Colonic mucosa (tissue), 4 donors: Measurements from ENCODE around the gene MRPL2. TPM values are rescaled to one million over a fixed set of nuclear protein-coding genes. Genes with fewer than 3 reads are reported as not detected.

Source experiments
- DNase-seq: peaks from one replicate; pipeline ENCODE4 v3.0.0-alpha.2; 2020
- H3K27ac ChIP-seq: fragments of 200-600 bp; one replicate; pipeline ENCODE4 v1.8.0; 2021
- H3K27me3 ChIP-seq: fragments of 200-600 bp; one replicate; pipeline ENCODE4 v1.8.0; 2021
- H3K36me3 ChIP-seq: fragments of 200-600 bp; one replicate; pipeline ENCODE4 v1.8.0; 2021
- H3K4me1 ChIP-seq: fragments of 200-600 bp; one replicate; pipeline ENCODE4 v1.8.0; 2021; ENCODE audit warnings: mild to moderate bottlenecking
- H3K4me3 ChIP-seq: fragments of 200-600 bp; one replicate; pipeline ENCODE4 v1.8.0; 2021
- H3K9ac ChIP-seq, 2 donors: one replicate each; pipeline ENCODE4 v1.7.0; 2013; ENCODE audit warnings: control low read depth in 2 of 2, low read depth in 2 of 2, low read length in 2 of 2
- H3K9me3 ChIP-seq: fragments of 200-600 bp; one replicate; pipeline ENCODE4 v1.8.0; 2021
- intact Hi-C: fragments of 100-400 bp; cut with DNase I; formaldehyde crosslinking; loops from one replicate; pipeline ENCODE4 v1.14.1; 2022
- total RNA-seq, 2 donors: library from RNA; stranded (reverse); fragmentation: NEBNext Ultra II Directional in 1 of 2; extraction: Animal tissue kit (Norgen Biotek cat#: 25700) in 1 of 2; gene quantifications; one replicate each; pipeline ENCODE4 v1.2.1, GENCODE V29; 2021
- TF ChIP-seq, protein P1 (sequence below): fragments of 200-600 bp; IDR thresholded peaks from one replicate; pipeline ENCODE4 v1.8.0; 2022; ENCODE audit warnings: antibody characterized with exemption, mild to moderate bottlenecking
- donor health status: healthy.
- donor health status: DM: no; HTN: no; CAD: no.
- donor health status: DM: no; HTN: no; CAD: no.

MRPL2 gene
- total RNA-seq, 2 donors from 2014 or later: 73.2 to 112 TPM

- Histone ChIP-seq H3K36me3 (no peaks in the 10 kb centered on the region), H3K27ac (peak overlapping the region; percentile 87), H3K9ac (peak overlapping the region; percentile 89 to 92), H3K9me3 (no peaks in the 10 kb centered on the region), H3K4me3 (peak overlapping the region; percentile 84), H3K27me3 (no peaks in the 10 kb centered on the region), H3K4me1 (peaks cover 7% of the 10 kb centered on the region)
- TF ChIP-seq, protein P1, sequence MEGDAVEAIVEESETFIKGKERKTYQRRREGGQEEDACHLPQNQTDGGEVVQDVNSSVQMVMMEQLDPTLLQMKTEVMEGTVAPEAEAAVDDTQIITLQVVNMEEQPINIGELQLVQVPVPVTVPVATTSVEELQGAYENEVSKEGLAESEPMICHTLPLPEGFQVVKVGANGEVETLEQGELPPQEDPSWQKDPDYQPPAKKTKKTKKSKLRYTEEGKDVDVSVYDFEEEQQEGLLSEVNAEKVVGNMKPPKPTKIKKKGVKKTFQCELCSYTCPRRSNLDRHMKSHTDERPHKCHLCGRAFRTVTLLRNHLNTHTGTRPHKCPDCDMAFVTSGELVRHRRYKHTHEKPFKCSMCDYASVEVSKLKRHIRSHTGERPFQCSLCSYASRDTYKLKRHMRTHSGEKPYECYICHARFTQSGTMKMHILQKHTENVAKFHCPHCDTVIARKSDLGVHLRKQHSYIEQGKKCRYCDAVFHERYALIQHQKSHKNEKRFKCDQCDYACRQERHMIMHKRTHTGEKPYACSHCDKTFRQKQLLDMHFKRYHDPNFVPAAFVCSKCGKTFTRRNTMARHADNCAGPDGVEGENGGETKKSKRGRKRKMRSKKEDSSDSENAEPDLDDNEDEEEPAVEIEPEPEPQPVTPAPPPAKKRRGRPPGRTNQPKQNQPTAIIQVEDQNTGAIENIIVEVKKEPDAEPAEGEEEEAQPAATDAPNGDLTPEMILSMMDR: no peak
- DNase-seq: peak; percentile 41
- intact Hi-C loops: no loop called here
Observed at GRCh38 chr6:43052842-43053544, 6.2 kb downstream of the MRPL2 start.

GRCh38 chr6:43052225-43052841 lies 6.9 kb downstream of the MRPL2 start:
- peak; percentile 28 for DNase-seq
- no peaks in the 10 kb centered on the region for H3K36me3 ChIP-seq
- no peak overlapping the region for H3K4me3 ChIP-seq
- TF ChIP-seq, protein P1: no peak
- H3K4me1 ChIP-seq: peaks cover 7% of the 10 kb centered on the region
- H3K9ac ChIP-seq: peak overlapping the region in 1 of 2 donors; percentile 92
- no peaks in the 10 kb centered on the region for H3K9me3 ChIP-seq
- peak overlapping the region; percentile 87 for H3K27ac ChIP-seq
- no peaks in the 10 kb centered on the region for H3K27me3 ChIP-seq
- intact Hi-C loops: no loop called here

DNA sequence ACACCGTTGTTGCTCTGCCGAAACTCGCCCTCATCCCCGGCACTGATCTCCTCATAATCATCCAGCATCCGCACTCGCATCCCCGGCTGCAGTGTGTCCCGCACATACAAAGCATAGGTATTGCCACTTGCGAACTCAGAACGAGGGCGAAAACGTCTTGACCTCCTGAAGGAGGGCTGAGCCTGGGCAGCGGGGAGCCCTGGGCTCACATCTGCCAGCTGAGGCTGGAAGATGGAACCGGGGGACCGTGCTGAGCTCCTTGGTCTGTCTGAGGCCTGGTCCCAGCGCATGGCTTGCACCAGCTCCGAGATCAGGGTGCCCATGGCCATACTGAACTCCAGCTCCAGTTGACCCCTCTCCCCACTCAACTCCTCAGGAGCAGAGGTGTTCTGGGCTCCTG lies 8.3 kb downstream of the MRPL2 start:
- TF ChIP-seq, protein P1: no peak
- intact Hi-C loops: no loop called here
- Histone ChIP-seq H3K4me1 (peaks cover 7% of the 10 kb centered on the region), H3K9ac (peak overlapping the region in 1 of 2 donors; percentile 27), H3K4me3 (no peak overlapping the region), H3K9me3 (no peaks in the 10 kb centered on the region), H3K27ac (no peak overlapping the region), H3K27me3 (no peaks in the 10 kb centered on the region), H3K36me3 (no peaks in the 10 kb centered on the region)
- DNase-seq: no peak

DNA sequence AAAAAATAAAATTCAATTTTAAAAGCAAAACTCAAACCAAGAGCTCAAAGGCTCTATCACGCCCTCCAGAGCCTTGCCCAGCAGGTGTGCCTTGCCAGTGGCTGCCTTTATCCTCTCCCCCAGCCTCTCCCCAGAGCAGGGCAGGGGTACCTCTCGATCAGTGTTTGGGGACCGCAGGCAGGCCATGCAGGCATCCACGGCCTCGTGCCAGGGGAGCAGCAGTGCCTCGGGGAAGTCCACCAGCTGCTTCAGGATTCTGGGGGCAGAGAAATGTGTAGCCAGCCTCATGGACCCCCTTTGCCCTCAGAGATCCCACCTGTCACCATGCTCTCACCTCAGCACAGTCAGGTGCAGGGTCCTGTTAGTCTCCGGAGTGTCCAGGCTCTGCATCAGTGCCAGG lies 11.2 kb downstream of the MRPL2 start:
- DNase-seq: no peak
- Histone ChIP-seq H3K36me3 (no peaks in the 10 kb centered on the region), H3K4me1 (peaks cover 7% of the 10 kb centered on the region), H3K27ac (no peak overlapping the region), H3K9ac (no peak overlapping the region), H3K9me3 (no peaks in the 10 kb centered on the region), H3K27me3 (no peaks in the 10 kb centered on the region), H3K4me3 (no peak overlapping the region)
- intact Hi-C loops: no loop called here
- TF ChIP-seq, protein P1: no peak

- no peak overlapping the region for H3K27ac ChIP-seq
- intact Hi-C loops: no loop called here
- H3K27me3 ChIP-seq: no peaks in the 10 kb centered on the region
- no peaks in the 10 kb centered on the region for H3K9me3 ChIP-seq
- no peaks in the 10 kb centered on the region for H3K36me3 ChIP-seq
- DNase-seq: no peak
- H3K9ac ChIP-seq: no peak overlapping the region
- H3K4me3 ChIP-seq: no peak overlapping the region
- TF ChIP-seq, protein P1: no peak
- H3K4me1 ChIP-seq: no peaks in the 10 kb centered on the region
Observed at GRCh38 chr6:43045371-43045930, 13.8 kb downstream of the MRPL2 start.
